OCI-LY3 (cell line): ENCODE data around the gene YJU2.

Experiments
- H2AFZ ChIP-seq: fragments of 200-600, 300-600 bp; shearing (Covaris generic); 2 replicates; pipeline ENCODE4 v1.6.0; 2014; ENCODE audit warnings: antibody characterized with exemption, low read depth, low read length
- H3K27ac ChIP-seq: fragments of 200-600, 300-600 bp; sonication (generic); 2 replicates; pipeline ENCODE4 v1.5.1; 2014; ENCODE audit warnings: mild to moderate bottlenecking, low read length, moderate library complexity, mixed read lengths
- H3K27me3 ChIP-seq: fragments of 200-600, 300-600 bp; sonication (generic); 2 replicates; pipeline ENCODE4 v1.6.1; 2014; ENCODE audit warnings: low read depth, low read length, mixed read lengths
- H3K36me3 ChIP-seq: fragments of 200-600, 300-600 bp; sonication (generic); replicated peaks from 2 replicates; pipeline ENCODE3; 2014; ENCODE audit warnings: low read depth, low read length, mixed read lengths
- H3K4me1 ChIP-seq: fragments of 300-600, 200-600 bp; sonication (generic); 2 replicates; pipeline ENCODE4 v1.6.1; 2014; ENCODE audit warnings: low read length, mixed read lengths
- H3K4me2 ChIP-seq: fragments of 200-600, 300-600 bp; sonication (generic); 2 replicates; pipeline ENCODE4 v1.6.1; 2014; ENCODE audit warnings: low read length, mixed read lengths
- H3K4me3 ChIP-seq: fragments of 300-600, 200-600 bp; sonication (generic); 2 replicates; pipeline ENCODE4 v1.5.1; 2014; ENCODE audit warnings: antibody characterized with exemption, mild to moderate bottlenecking, low read length, moderate library complexity
- H3K79me2 ChIP-seq: fragments of 300-600, 200-600 bp; shearing (Covaris generic); 2 replicates; pipeline ENCODE4 v1.6.1; 2014; ENCODE audit warnings: mild to moderate bottlenecking, low read length, mixed read lengths
- H3K9ac ChIP-seq: fragments of 300-600, 200-600 bp; shearing (Covaris generic); 2 replicates; pipeline ENCODE4 v1.6.0; 2014; ENCODE audit warnings: mild to moderate bottlenecking, low read length, moderate library complexity
- H3K9me3 ChIP-seq: fragments of 200-600, 300-600 bp; shearing (Covaris generic); 2 replicates; pipeline ENCODE4 v1.6.1; 2014; ENCODE audit warnings: low read length, mixed read lengths; ENCODE audit not compliant: insufficient read depth
- H4K20me1 ChIP-seq: fragments of 200-600, 300-600 bp; sonication (generic); 2 replicates; pipeline ENCODE4 v1.6.1; 2016; ENCODE audit warnings: low read length, mixed read lengths; ENCODE audit not compliant: insufficient read depth
- CTCF ChIP-seq: fragments of 200-600, 300-600 bp; sonication (generic); IDR thresholded peaks from 2 replicates; pipeline ENCODE4 v1.5.1; 2014; ENCODE audit warnings: antibody characterized with exemption, low read length, low read depth
- EZH2phosphoT487 ChIP-seq: fragments of 200-600 bp; shearing (Covaris generic); IDR thresholded peaks from 2 replicates; pipeline ENCODE4 v1.6.1; 2018; ENCODE audit warnings: antibody characterized with exemption, mixed run types, low read depth

The YJU2 gene

GRCh38 chr19:4246767-4247593 is at the start of gene YJU2:
YJU2 (plus strand) TSS chr19:4247080; CDS start chr19:4247147, 67 bp downstream.
- Histone ChIP-seq H3K36me3 (peaks cover 45% of the 10 kb centered on the region), H3K79me2 (peaks cover 9% of the 10 kb centered on the region), H4K20me1 (no peaks in the 10 kb centered on the region), H3K9me3 (no peaks in the 10 kb centered on the region), H3K9ac (peak within 1 kb of the TSS; percentile 82), H3K4me1 (peaks cover 26% of the 10 kb centered on the region), H3K4me3 (peak within 1 kb of the TSS; percentile 80), H3K4me2 (peak within 1 kb of the TSS; percentile 69), H3K27ac (peak within 1 kb of the TSS; percentile 87), H2AFZ (peak within 1 kb of the TSS; percentile 78), H3K27me3 (no peaks in the 10 kb centered on the region)
- no peak for TF ChIP-seq EZH2phosphoT487
- TF ChIP-seq CTCF, result peak; percentile 47

GRCh38 chr19:4197228-4197624 is 49.7 kb upstream of the YJU2 start:
- Histone ChIP-seq H3K79me2 (no peaks in the 10 kb centered on the region), H4K20me1 (no peaks in the 10 kb centered on the region), H3K9me3 (0 out of 2 replicates have a peak, but pooled peaks cover 5% of the 10 kb centered on the region), H3K4me3 (no peak overlapping the region), H2AFZ (no peak overlapping the region), H3K4me1 (no peaks in the 10 kb centered on the region), H3K4me2 (no peak overlapping the region), H3K27ac (no peak overlapping the region), H3K27me3 (peaks cover 22% of the 10 kb centered on the region; the same call in 1 of the 2 replicates), H3K9ac (no peak overlapping the region), H3K36me3 (no peaks in the 10 kb centered on the region)
- no peak for TF ChIP-seq CTCF
- TF ChIP-seq EZH2phosphoT487, result no peak

GRCh38 chr19:4197625-4198466 is 49.0 kb upstream of the YJU2 start:
- no peak overlapping the region for H2AFZ ChIP-seq
- no peaks in the 10 kb centered on the region for H3K79me2 ChIP-seq
- H3K27me3 ChIP-seq, result peaks cover 26% of the 10 kb centered on the region; the same call in 1 of the 2 replicates
- TF ChIP-seq CTCF (no peak), EZH2phosphoT487 (no peak)
- H3K4me2 ChIP-seq, result no peak overlapping the region
- H4K20me1 ChIP-seq, result no peaks in the 10 kb centered on the region
- no peaks in the 10 kb centered on the region for H3K4me1 ChIP-seq
- no peak overlapping the region for H3K27ac ChIP-seq
- H3K36me3 ChIP-seq, result no peaks in the 10 kb centered on the region
- H3K4me3 ChIP-seq, result no peak overlapping the region
- no peak overlapping the region for H3K9ac ChIP-seq
- H3K9me3 ChIP-seq, result 0 out of 2 replicates have a peak, but pooled peaks cover 5% of the 10 kb centered on the region
